Stimulated activated CD8-positive, alpha-beta memory T cell treated with anti-CD3 and anti-CD28 coated beads, Interleukin-2, amount 100 ng/mL, for 48 hours (primary cell): ENCODE data around the gene MT1G.
"Not testable (repeated sequence)": the region's sequence is repeated elsewhere in the genome, so short reads cannot be mapped to it uniquely, and the experiment has no call there.

Source experiments
- DNase-seq, 2 donors: peaks; one replicate each; pipeline ENCODE4 v3.0.0-alpha.2; 2020; ENCODE audit warnings: low read depth in 2 of 2

MT1G gene

GRCh38 chr16:56621665-56622445 is 46.0 kb downstream of the MT1G start:
- not testable (repeated sequence) for DNase-seq

DNA sequence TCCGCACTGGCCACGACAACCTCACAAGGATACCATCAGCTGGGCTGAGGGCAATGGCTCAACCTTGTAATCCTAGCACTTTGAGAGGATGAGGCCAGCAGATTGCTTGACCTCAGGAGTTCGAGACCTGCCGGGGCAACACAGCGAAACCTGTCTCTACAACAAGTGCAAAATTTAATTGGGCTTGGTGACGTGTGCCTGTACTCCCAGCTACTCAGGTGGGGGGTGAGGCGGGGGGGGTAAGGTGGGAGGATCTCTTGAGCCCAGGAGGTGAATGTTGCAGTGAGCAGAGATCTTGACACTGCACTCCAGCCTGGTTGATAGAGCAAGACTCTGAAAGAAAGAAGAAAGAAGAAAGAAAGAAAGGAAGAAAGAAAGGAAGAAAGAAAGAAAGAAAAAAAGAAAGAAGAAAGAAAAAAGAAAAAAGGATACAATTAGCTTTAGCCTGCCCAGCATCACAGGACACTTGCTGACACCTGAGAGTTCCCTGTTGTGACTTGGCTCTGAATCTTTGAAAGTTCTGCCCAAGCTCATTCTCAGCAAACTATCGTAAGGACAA is 47.4 kb downstream of the MT1G start:
- DNase-seq = no peak

- DNase-seq = no peak
Measured at GRCh38 chr16:56618138-56618537, 49.7 kb downstream of the MT1G start.

DNA sequence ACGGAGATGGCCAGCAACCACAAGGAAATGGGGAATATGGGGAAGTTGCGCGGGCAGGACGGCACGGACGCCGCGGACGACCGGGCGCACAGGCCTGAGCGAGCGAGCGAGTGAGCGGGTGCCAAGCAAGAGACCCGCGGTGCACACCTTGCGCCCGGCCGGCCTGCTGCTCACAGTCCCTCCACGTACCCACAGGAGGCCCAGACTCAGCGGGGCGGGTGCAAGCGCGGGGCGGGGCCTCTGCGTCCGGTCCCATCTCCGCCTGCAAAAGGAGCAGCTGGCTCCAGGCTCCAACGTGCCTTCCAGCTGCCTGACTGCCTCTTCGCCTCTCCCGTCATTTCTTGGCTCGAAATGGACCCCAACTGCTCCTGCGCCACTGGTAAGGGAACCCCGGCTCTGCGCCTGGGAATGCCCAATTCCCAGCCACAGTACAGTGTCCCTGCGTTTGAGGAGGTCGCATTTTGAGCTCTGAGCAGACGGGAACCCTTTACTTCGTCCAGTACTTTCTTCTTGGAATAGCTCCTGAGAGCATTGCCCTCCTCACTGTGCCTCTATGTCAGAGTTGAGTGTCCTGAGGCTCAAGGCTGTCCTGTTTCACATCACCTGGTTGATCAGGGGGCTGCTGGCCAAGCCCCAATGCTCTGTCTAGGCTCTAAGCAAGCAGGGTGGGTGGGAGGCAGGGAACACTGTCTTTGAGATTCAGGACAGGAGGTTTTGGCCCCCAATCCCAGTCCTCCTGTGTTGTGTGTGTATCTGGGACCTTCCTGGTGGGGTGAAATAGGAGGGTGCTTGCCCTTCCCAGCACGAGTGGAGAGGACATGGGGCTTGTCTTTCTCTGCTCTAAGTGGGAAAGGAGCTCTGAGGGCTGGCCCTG is 50.4 kb downstream of the MT1G start:
- DNase-seq = peak; percentile 47 to 66
